Activated naive CD8-positive, alpha-beta T cell treated with anti-CD3 and anti-CD28 coated beads for 36 hours (primary cell): ENCODE results near the gene ETV3. TPM values are rescaled to one million over a fixed set of nuclear protein-coding genes. Genes with fewer than 3 reads are reported as not detected.
A peak's percentile ranks its signal among the peaks of the same experiment; 100 is the strongest.

Experiments used
- DNase-seq: peaks from one replicate; pipeline ENCODE4 v3.0.0; 2021
- H3K27ac Mint-ChIP-seq: one replicate; pipeline ENCODE4 v1.8.0; 2022; ENCODE audit warnings: mild to moderate bottlenecking, moderate library complexity, mixed read lengths
- H3K27me3 Mint-ChIP-seq: one replicate; pipeline ENCODE4 v1.8.0; 2022; ENCODE audit warnings: mild to moderate bottlenecking, mixed read lengths
- H3K36me3 Mint-ChIP-seq: one replicate; pipeline ENCODE4 v1.8.0; 2021; ENCODE audit warnings: mild to moderate bottlenecking, mixed read lengths
- H3K4me1 Mint-ChIP-seq: one replicate; pipeline ENCODE4 v1.8.0; 2021; ENCODE audit warnings: mixed read lengths
- H3K4me3 Mint-ChIP-seq: one replicate; pipeline ENCODE4 v1.8.0; 2022; ENCODE audit warnings: mild to moderate bottlenecking, moderate library complexity, mixed read lengths
- H3K9me3 Mint-ChIP-seq: one replicate; pipeline ENCODE4 v1.8.0; 2022; ENCODE audit warnings: mixed read lengths
- total RNA-seq, 2 experiments: library from RNA; stranded (reverse); gene quantifications; one replicate each; pipeline ENCODE4 v1.2.3, GENCODE V29; 2021

The ETV3 gene
- total RNA-seq, 2 experiments from 2014 or later, result 23.1 to 23.5 TPM

DNA sequence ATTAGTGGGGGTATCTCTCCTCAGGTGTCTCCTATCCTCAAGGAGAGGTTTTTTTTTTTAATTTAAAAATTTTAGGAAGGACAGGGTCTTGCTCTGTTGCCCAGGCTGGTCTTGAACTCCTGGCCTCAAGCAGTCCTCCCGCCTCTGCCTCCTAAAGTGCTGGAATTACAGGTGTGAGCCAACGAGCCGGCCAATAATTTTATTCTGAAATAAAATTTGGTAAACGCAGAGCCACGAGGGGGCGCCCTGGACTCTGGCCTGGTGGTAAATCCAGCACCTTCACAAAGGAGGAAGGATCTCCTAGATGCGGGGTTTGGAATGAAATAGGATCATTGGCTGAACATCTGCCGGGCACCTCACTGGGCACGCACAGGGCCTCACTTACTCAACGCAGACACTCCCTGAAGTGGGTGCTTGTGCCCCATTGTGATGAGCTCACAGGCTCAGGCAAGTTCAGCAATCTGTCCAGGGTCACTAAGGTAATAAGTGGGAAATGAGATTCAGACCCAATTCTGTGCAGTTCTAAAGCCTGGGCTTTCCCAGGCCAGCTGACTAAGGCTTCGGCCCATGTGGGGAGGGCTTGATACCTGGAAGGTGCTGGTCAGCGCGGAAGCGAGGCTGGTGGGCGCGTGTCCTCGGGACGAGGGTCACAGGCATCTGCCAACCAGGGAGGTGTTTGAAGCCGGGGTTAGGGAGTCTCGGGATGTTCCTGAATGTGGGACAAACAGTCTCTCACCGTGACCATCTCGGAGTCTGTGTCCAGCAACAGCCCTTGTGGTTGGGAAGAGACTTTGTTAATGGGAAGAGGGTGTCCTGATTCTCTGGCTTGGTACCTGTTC, 32.7 kb upstream of the ETV3 start:
- no peaks in the 10 kb centered on the region for H3K4me1 Mint-ChIP-seq
- no peaks in the 10 kb centered on the region for H3K9me3 Mint-ChIP-seq
- H3K27me3 Mint-ChIP-seq, result peaks cover 17% of the 10 kb centered on the region
- DNase-seq, result peak; percentile 38
- no peak overlapping the region for H3K27ac Mint-ChIP-seq
- H3K4me3 Mint-ChIP-seq, result no peak overlapping the region
- H3K36me3 Mint-ChIP-seq, result no peaks in the 10 kb centered on the region

DNA sequence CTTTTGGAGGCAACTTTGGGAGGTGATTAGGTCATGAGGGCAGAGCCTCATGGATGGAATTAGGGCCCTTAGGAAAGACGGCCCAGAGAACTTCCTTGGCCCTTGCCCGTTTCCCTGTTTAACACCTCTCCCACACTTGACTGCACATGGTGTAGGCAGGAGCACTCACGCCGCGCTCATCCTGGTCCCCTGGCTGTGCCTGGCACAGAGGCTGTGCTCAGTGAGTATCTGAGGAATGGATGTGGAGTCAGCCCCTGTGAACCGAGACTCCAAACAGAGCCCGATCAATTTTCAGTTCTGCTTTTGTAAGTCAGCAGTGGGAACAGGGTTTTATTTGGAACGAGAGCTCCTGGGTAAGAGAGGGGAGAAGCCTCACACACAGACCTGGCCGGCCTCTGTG, 29.8 kb upstream of the ETV3 start:
- peaks cover 23% of the 10 kb centered on the region for H3K27me3 Mint-ChIP-seq
- no peaks in the 10 kb centered on the region for H3K36me3 Mint-ChIP-seq
- no peak for DNase-seq
- no peaks in the 10 kb centered on the region for H3K4me1 Mint-ChIP-seq
- no peak overlapping the region for H3K27ac Mint-ChIP-seq
- H3K9me3 Mint-ChIP-seq, result no peaks in the 10 kb centered on the region
- no peak overlapping the region for H3K4me3 Mint-ChIP-seq

GRCh38 chr1:157167437-157167836, 29.2 kb upstream of the ETV3 start:
- Mint-ChIP-seq H3K4me1 (no peaks in the 10 kb centered on the region), H3K27me3 (peaks cover 23% of the 10 kb centered on the region), H3K27ac (no peak overlapping the region), H3K4me3 (no peak overlapping the region), H3K36me3 (no peaks in the 10 kb centered on the region), H3K9me3 (no peaks in the 10 kb centered on the region)
- no peak for DNase-seq

GRCh38 chr1:157166590-157166989, 28.4 kb upstream of the ETV3 start:
- peaks cover 21% of the 10 kb centered on the region for H3K27me3 Mint-ChIP-seq

DNA sequence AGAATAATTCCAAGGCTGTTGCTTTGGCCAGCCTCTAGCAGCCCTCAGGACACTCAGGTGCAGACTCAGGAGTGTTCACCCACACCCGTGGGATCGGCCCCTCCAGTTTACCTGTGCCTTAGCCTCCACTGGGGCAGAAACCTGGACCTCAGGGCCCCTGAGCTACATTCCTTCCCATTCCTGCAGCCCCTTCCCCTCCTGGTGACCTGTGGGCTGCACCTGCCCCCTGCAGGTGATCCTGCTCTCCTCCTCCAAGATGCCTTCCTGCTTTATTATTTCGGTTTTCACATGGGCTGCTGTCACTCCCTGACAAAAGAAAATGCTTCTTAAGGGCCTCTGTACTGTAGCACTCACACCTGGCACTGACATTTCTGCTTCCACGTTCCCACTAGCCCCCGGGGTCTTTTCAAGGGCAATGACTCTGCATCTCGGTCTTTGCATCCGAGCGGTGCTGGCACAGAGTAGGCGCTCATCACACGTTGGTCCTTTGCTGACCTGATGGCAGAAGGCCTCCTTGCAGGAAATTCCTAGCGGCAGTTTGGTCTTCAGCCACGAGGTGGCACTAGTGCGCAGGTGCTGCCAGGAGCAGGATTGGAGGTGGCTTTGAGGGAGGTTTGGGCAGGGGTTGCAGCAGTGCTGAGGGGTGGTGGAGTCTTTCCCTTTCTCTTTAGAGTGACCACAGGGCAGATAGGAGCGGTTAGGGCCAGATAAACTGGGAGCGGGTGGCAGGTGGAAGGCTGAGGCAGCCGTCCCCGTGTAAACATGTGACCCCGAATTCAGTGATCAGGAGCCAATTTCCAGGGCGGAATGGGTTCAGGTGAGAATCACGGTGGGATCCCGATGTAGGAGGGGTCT, 25.3 kb upstream of the ETV3 start:
- H3K36me3 Mint-ChIP-seq, result no peaks in the 10 kb centered on the region
- peaks cover 7% of the 10 kb centered on the region for H3K27me3 Mint-ChIP-seq
- DNase-seq, result peak; percentile 68
- no peak overlapping the region for H3K27ac Mint-ChIP-seq
- H3K9me3 Mint-ChIP-seq, result no peaks in the 10 kb centered on the region
- no peaks in the 10 kb centered on the region for H3K4me1 Mint-ChIP-seq
- H3K4me3 Mint-ChIP-seq, result no peak overlapping the region

More at GRCh38 chr1:157166590-157166989, 28.4 kb upstream of the ETV3 start:
- no peak for DNase-seq
- Mint-ChIP-seq H3K9me3 (no peaks in the 10 kb centered on the region), H3K4me1 (no peaks in the 10 kb centered on the region), H3K4me3 (no peak overlapping the region), H3K27ac (no peak overlapping the region), H3K36me3 (no peaks in the 10 kb centered on the region)

- Mint-ChIP-seq H3K4me3 (no peak overlapping the region), H3K4me1 (no peaks in the 10 kb centered on the region), H3K9me3 (no peaks in the 10 kb centered on the region), H3K27ac (no peak overlapping the region), H3K27me3 (peaks cover 11% of the 10 kb centered on the region), H3K36me3 (no peaks in the 10 kb centered on the region)
- DNase-seq, result no peak
Observed at GRCh38 chr1:157162345-157162744, 24.1 kb upstream of the ETV3 start.

GRCh38 chr1:157161901-157162300, 23.7 kb upstream of the ETV3 start:
- Mint-ChIP-seq H3K27ac (no peak overlapping the region), H3K27me3 (peaks cover 15% of the 10 kb centered on the region), H3K9me3 (no peaks in the 10 kb centered on the region), H3K4me3 (no peak overlapping the region), H3K36me3 (no peaks in the 10 kb centered on the region), H3K4me1 (no peaks in the 10 kb centered on the region)
- DNase-seq, result no peak

DNA sequence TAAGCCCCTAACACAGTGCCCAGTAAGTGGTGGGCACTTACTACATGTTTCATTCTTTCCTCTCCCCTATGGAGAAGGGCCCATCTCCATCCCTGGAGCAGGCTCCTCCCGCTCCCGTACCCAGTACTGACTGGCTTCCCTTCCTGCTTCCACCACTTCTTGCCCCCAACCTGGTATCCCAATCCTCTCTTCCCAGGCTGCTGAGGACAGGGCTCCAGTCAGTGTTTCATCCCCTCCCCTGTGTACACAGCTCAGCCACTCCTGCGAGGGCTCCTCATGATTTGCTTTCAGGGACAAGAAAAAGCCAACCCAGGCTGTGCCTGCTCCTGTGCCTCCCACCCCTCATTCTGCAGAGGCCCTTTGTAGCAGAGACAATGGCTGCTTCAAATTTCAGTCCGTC, 20.8 kb upstream of the ETV3 start:
- H3K4me3 Mint-ChIP-seq, result no peak overlapping the region
- no peak overlapping the region for H3K27ac Mint-ChIP-seq
- no peaks in the 10 kb centered on the region for H3K9me3 Mint-ChIP-seq
- H3K4me1 Mint-ChIP-seq, result peaks cover 4% of the 10 kb centered on the region
- no peaks in the 10 kb centered on the region for H3K36me3 Mint-ChIP-seq
- H3K27me3 Mint-ChIP-seq, result peaks cover 18% of the 10 kb centered on the region
- no peak for DNase-seq

DNA sequence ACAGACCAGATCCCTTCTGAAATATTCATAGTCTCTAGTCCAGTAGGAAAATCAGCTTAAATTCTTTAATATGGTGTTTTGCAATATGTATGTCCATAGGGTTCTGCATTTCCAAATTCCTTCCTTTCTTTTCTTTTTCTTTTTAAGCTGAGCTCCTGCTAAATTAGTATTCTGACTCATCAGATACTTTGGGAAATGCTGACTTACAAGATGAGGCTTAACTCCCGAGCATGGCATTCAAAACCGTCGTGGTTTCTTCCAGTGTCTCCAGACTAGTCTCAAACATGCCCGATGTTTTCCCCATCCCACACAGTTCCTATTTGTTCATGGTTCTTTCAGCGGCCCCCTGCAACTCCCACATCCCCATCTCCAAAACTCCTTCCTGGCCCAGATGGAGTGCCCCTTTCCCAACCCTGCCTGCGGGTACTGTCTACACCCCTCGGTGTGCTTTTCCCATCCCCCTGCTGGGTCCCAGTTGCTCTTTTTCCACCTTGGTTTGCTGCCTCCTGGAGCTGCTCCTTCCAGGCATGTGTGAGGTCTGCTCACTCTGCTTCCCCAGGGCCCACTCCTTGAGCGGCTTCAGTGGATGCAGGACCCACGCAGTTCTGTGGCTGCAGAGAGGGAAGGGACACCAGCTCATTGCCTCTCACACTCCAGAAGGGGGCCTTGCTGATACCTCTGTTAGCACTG, 19.5 kb upstream of the ETV3 start:
- H3K27ac Mint-ChIP-seq, result no peak overlapping the region
- H3K36me3 Mint-ChIP-seq, result no peaks in the 10 kb centered on the region
- peaks cover 8% of the 10 kb centered on the region for H3K4me1 Mint-ChIP-seq
- no peak overlapping the region for H3K4me3 Mint-ChIP-seq
- DNase-seq, result no peak
- H3K9me3 Mint-ChIP-seq, result no peaks in the 10 kb centered on the region
- H3K27me3 Mint-ChIP-seq, result peaks cover 12% of the 10 kb centered on the region

GRCh38 chr1:157156058-157156541, 17.9 kb upstream of the ETV3 start:
- Mint-ChIP-seq H3K36me3 (no peaks in the 10 kb centered on the region), H3K4me1 (peaks cover 8% of the 10 kb centered on the region), H3K27ac (no peak overlapping the region), H3K4me3 (no peak overlapping the region), H3K9me3 (no peaks in the 10 kb centered on the region), H3K27me3 (peaks cover 12% of the 10 kb centered on the region)
- DNase-seq, result peak; percentile 72

DNA sequence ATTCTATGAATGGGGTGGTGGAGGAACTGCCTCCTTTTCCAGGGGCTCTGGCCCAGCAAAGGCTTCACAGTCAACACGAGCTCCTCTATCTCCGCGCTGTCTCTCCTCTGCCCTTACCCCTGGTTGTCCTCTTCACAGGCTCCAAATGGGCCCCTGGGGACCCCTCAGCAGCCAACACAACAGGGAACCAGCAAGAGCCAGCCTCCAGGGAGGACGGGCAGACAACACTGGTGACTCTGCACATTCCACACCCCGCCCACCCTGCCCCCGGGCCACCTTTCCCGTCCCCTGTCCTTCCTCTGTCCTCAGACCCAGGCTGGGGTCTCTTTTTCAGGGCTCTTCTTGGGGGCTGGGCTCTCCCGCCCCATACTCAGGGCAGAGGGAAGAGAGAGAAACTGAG, 17.5 kb upstream of the ETV3 start:
- Mint-ChIP-seq H3K36me3 (no peaks in the 10 kb centered on the region), H3K4me1 (peaks cover 13% of the 10 kb centered on the region), H3K9me3 (no peaks in the 10 kb centered on the region), H3K27me3 (peaks cover 12% of the 10 kb centered on the region), H3K27ac (no peak overlapping the region), H3K4me3 (no peak overlapping the region)
- no peak for DNase-seq

DNA sequence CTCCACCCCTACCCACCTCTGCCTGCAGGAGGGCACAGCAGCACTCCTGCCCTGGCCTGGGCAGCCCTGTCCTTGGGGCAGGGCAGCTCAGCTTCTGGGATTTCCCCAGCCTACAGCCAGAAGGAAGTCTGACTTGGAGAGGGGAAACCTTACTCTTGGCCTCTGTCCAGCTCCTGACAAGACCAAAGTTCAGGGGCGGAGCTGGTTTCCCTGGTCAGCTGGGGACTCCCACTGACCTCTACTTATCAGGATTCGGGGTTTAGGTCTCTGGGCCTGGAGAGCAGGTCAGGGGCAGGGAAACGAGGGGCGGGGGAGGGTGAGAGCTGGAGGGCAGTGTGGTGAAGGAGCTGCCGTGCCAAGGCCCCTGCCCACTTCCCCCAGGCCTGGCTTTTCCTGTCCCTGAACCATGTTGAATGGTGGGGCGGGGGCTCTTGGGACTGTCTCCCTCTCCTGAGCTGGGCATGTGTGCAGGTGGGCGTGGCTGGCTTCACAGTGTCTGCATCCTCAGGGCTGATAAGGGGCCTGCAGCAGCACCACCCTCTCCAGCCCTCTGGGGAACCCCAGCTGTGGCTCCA, 16.8 kb upstream of the ETV3 start:
- Mint-ChIP-seq H3K27ac (no peak overlapping the region), H3K27me3 (peaks cover 12% of the 10 kb centered on the region), H3K9me3 (no peaks in the 10 kb centered on the region), H3K4me1 (peaks cover 14% of the 10 kb centered on the region), H3K4me3 (no peak overlapping the region), H3K36me3 (no peaks in the 10 kb centered on the region)
- no peak for DNase-seq

DNA sequence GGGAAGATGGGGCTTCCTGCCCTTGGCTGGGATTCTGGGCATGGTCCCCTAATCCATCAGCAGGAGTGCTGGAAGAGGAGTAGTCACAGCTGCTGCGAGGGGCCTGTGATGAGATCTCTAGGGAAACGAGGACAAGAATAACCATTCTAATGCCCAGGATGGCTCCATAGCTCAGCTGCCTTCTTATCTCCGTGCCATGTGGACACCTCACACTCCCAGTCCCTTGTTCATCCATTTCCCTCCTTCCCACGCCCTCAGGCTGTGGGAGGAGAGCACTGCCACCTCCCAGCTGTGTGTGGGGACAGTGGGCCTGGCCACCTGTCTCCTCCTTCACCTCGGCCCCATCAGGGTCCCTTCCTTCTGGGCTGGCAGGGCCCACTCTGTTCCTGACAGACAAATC, 16.1 kb upstream of the ETV3 start:
- Mint-ChIP-seq H3K36me3 (no peaks in the 10 kb centered on the region), H3K27ac (no peak overlapping the region), H3K4me3 (no peak overlapping the region), H3K27me3 (peaks cover 12% of the 10 kb centered on the region), H3K9me3 (no peaks in the 10 kb centered on the region), H3K4me1 (peaks cover 14% of the 10 kb centered on the region)
- no peak for DNase-seq

DNA sequence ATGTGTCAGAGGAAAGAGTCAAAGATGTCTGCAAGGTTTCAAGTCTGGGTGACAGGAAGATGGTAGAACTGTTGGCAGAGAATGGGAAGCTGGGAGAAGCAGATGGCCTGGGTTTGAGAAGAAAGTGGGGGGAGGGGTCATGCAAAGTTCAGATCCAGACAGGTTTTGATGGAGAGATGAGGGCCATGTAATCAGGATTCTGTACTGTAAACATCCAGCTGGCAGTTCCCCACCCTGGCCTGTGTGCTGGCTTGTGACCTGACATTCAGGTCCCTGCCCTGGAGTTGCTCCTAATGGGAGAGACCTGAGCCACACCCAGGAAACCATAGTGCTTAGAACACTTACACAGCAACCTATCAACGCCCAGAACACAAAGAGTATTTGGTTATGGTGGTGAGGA, 15.6 kb upstream of the ETV3 start:
- H3K4me1 Mint-ChIP-seq, result peaks cover 14% of the 10 kb centered on the region
- no peak overlapping the region for H3K27ac Mint-ChIP-seq
- no peak for DNase-seq
- H3K9me3 Mint-ChIP-seq, result no peaks in the 10 kb centered on the region
- peaks cover 12% of the 10 kb centered on the region for H3K27me3 Mint-ChIP-seq
- H3K4me3 Mint-ChIP-seq, result no peak overlapping the region
- H3K36me3 Mint-ChIP-seq, result no peaks in the 10 kb centered on the region

DNA sequence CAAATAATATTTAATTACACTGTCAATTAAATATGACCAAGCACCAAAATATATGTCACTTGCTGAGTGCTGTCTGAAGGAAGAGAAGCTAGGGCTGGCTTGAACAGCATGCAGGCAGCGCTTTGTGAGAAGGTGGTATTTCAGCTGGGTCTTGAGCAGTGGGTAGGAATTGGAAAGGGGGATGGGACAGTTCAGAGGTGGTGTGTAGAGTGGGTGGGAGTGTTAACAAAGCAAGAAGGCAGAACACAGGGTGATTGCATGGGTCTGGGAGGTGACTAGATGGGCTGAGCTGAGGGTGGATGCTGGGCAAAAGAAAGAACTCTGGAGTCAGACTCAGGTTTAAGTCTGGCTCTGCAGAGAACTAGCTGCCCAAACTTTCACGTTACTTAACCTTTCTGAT, 14.3 kb upstream of the ETV3 start:
- H3K27ac Mint-ChIP-seq, result no peak overlapping the region
- peaks cover 14% of the 10 kb centered on the region for H3K4me1 Mint-ChIP-seq

More for the DNA sequence above, 14.3 kb upstream of the ETV3 start:
- no peaks in the 10 kb centered on the region for H3K36me3 Mint-ChIP-seq
- H3K27me3 Mint-ChIP-seq, result peaks cover 8% of the 10 kb centered on the region
- H3K9me3 Mint-ChIP-seq, result no peaks in the 10 kb centered on the region
- H3K4me3 Mint-ChIP-seq, result no peak overlapping the region
- DNase-seq, result no peak
